ENCODE results near the gene GATA5. TPM values are rescaled to one million over a fixed set of nuclear protein-coding genes. Genes with fewer than 3 reads are reported as not detected.

The GATA5 gene
- polyA plus RNA-seq, 1 of the 3 experiments (the other 2 are of a cell fraction), result not detected

DNA sequence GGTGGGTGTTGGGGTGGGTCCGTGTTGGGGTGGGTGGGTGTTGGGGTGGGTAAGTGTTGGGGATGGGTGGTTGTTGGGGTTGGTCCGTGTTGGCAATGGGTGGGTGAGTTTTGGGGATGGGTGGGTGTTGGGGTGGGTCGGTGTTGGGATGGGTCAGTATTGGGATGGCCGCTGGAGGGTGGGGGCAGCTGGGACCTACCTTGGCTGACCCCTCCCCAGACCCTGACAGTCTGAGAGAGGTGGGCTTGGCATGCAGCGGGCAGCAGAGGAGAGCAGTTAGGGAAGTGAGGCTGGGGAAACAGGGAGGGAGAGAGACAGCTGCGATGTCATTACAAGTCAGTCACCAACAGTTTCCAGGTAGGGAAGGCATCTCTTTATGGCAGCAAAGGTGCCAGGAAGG, 23.1 kb upstream of the GATA5 start:
- WGBS (ENCODE audit: low lambda C conversion rate), result 75% methylated on average over 6 of the region's 6 CpGs
- no peaks in the 10 kb centered on the region for H4K20me1 ChIP-seq (ENCODE audit: insufficient read depth)
- no peak overlapping the region for H3K4me2 ChIP-seq
- H3K79me2 ChIP-seq (ENCODE audit: insufficient read depth), result no peaks in the 10 kb centered on the region
- H3K9ac ChIP-seq, result no peak overlapping the region
- H3K4me3 ChIP-seq (ENCODE audit: low read depth in 2 of 2, low read length in 1 of 2), result no peak overlapping the region
- ChIA-PET POLR2A (no interaction called here), CTCF (interaction anchor here (0.9 to 2.3 kb wide), 31 partner anchors 9 to 510 kb away, joined by 3 to 101 read pairs (median 6); partner anchors contain the start of genes MRGBP and NTSR1)
- H3K27ac ChIP-seq (ENCODE audit: low read depth in 2 of 2, low read length in 1 of 2), result no peak overlapping the region
- H3K4me1 ChIP-seq (ENCODE audit: control insufficient read depth in 1 of 2, insufficient read depth in 2 of 2, low read depth in 1 of 2, low read length in 1 of 2), result peaks cover 0 to 9% of the 10 kb centered on the region in 2 experiments; a peak in 1 of 4 replicates
- no peaks in the 10 kb centered on the region for H3K36me3 ChIP-seq (replicated peaks in 1 of 2; ENCODE audit: control insufficient read depth in 1 of 2, insufficient read depth in 2 of 2, low read length in 1 of 2)
- TF ChIP-seq RFX5 (IDR thresholded peaks at IDR 0.05; ENCODE audit: low read length) (no peak), CTCF (IDR thresholded peaks at IDR 0.05) (no peak), EZH2phosphoT487 (IDR thresholded peaks at IDR 0.05; ENCODE audit: borderline replicate concordance, low read depth) (no peak), NFIC (IDR thresholded peaks at IDR 0.05; ENCODE audit: borderline replicate concordance) (no peak), RCOR1 (IDR thresholded peaks at IDR 0.05; ENCODE audit: low read length) (no peak), SMC3 (IDR thresholded peaks at IDR 0.05; ENCODE audit: low read depth, low read length) (no peak)
- TF ChIP-seq, protein P1, sequence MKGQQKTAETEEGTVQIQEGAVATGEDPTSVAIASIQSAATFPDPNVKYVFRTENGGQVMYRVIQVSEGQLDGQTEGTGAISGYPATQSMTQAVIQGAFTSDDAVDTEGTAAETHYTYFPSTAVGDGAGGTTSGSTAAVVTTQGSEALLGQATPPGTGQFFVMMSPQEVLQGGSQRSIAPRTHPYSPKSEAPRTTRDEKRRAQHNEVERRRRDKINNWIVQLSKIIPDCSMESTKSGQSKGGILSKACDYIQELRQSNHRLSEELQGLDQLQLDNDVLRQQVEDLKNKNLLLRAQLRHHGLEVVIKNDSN (IDR thresholded peaks at IDR 0.05; ENCODE audit: borderline replicate concordance, low read depth), result no peak
- TF ChIP-seq, protein P2, sequence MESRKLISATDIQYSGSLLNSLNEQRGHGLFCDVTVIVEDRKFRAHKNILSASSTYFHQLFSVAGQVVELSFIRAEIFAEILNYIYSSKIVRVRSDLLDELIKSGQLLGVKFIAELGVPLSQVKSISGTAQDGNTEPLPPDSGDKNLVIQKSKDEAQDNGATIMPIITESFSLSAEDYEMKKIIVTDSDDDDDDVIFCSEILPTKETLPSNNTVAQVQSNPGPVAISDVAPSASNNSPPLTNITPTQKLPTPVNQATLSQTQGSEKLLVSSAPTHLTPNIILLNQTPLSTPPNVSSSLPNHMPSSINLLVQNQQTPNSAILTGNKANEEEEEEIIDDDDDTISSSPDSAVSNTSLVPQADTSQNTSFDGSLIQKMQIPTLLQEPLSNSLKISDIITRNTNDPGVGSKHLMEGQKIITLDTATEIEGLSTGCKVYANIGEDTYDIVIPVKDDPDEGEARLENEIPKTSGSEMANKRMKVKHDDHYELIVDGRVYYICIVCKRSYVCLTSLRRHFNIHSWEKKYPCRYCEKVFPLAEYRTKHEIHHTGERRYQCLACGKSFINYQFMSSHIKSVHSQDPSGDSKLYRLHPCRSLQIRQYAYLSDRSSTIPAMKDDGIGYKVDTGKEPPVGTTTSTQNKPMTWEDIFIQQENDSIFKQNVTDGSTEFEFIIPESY (IDR thresholded peaks at IDR 0.05; ENCODE audit: borderline replicate concordance, low read depth), result no peak
- no peak overlapping the region for H2AFZ ChIP-seq (ENCODE audit: low read depth)
- no peaks in the 10 kb centered on the region for H3K9me2 ChIP-seq
- H3K27me3 ChIP-seq (ENCODE audit: insufficient read depth), result no peaks in the 10 kb centered on the region
- DNase-seq, result no peak
- no peaks in the 10 kb centered on the region for H3K9me3 ChIP-seq
- H3F3A ChIP-seq (replicated peaks; ENCODE audit: insufficient read depth), result no peaks in the 10 kb centered on the region

GRCh38 chr20:62496568-62497218, 20.9 kb upstream of the GATA5 start:
- Histone ChIP-seq H3K9me3 (no peaks in the 10 kb centered on the region), H3K4me2 (no peak overlapping the region), H3K79me2 (ENCODE audit: insufficient read depth) (no peaks in the 10 kb centered on the region), H3K27ac (ENCODE audit: low read depth in 2 of 2, low read length in 1 of 2) (no peak overlapping the region), H3K27me3 (ENCODE audit: insufficient read depth) (no peaks in the 10 kb centered on the region), H3F3A (replicated peaks; ENCODE audit: insufficient read depth) (no peaks in the 10 kb centered on the region), H3K4me3 (ENCODE audit: low read depth in 2 of 2, low read length in 1 of 2) (no peak overlapping the region), H4K20me1 (ENCODE audit: insufficient read depth) (no peaks in the 10 kb centered on the region), H3K9ac (no peak overlapping the region), H3K36me3 (replicated peaks in 1 of 2; ENCODE audit: control insufficient read depth in 1 of 2, insufficient read depth in 2 of 2, low read length in 1 of 2) (no peaks in the 10 kb centered on the region), H3K9me2 (no peaks in the 10 kb centered on the region), H2AFZ (ENCODE audit: low read depth) (no peak overlapping the region), H3K4me1 (ENCODE audit: control insufficient read depth in 1 of 2, insufficient read depth in 2 of 2, low read depth in 1 of 2, low read length in 1 of 2) (peaks cover 0 to 8% of the 10 kb centered on the region in 2 experiments; a peak in 1 of 4 replicates)
- peak; percentile 90 for DNase-seq
- ChIA-PET CTCF (interaction anchor here (0.6 to 6.9 kb wide), 19 partner anchors 9 to 311 kb away, joined by 3 to 62 read pairs (median 4); no protein-coding TSS in a partner anchor), POLR2A (no interaction called here)
- 26% methylated on average over 18 of the region's 32 CpGs for WGBS (ENCODE audit: low lambda C conversion rate)
- TF ChIP-seq NFIC (IDR thresholded peaks at IDR 0.05; ENCODE audit: borderline replicate concordance), result no peak
- TF ChIP-seq, protein P1 (IDR thresholded peaks at IDR 0.05; ENCODE audit: borderline replicate concordance, low read depth), result no peak
- TF ChIP-seq, protein P3, sequence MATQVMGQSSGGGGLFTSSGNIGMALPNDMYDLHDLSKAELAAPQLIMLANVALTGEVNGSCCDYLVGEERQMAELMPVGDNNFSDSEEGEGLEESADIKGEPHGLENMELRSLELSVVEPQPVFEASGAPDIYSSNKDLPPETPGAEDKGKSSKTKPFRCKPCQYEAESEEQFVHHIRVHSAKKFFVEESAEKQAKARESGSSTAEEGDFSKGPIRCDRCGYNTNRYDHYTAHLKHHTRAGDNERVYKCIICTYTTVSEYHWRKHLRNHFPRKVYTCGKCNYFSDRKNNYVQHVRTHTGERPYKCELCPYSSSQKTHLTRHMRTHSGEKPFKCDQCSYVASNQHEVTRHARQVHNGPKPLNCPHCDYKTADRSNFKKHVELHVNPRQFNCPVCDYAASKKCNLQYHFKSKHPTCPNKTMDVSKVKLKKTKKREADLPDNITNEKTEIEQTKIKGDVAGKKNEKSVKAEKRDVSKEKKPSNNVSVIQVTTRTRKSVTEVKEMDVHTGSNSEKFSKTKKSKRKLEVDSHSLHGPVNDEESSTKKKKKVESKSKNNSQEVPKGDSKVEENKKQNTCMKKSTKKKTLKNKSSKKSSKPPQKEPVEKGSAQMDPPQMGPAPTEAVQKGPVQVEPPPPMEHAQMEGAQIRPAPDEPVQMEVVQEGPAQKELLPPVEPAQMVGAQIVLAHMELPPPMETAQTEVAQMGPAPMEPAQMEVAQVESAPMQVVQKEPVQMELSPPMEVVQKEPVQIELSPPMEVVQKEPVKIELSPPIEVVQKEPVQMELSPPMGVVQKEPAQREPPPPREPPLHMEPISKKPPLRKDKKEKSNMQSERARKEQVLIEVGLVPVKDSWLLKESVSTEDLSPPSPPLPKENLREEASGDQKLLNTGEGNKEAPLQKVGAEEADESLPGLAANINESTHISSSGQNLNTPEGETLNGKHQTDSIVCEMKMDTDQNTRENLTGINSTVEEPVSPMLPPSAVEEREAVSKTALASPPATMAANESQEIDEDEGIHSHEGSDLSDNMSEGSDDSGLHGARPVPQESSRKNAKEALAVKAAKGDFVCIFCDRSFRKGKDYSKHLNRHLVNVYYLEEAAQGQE (IDR thresholded peaks at IDR 0.05; ENCODE audit: low read depth, low read length), result no peak
- TF ChIP-seq YY1 (IDR thresholded peaks at IDR 0.05; ENCODE audit: low read depth), result no peak
- peak; percentile 59 for TF ChIP-seq CTCF (IDR thresholded peaks at IDR 0.05)
- no peak for TF ChIP-seq JUND (IDR thresholded peaks at IDR 0.05)
- no peak for TF ChIP-seq RXRA (IDR thresholded peaks at IDR 0.05; ENCODE audit: borderline replicate concordance, low read depth)
- TF ChIP-seq RFX5 (IDR thresholded peaks at IDR 0.05; ENCODE audit: low read length), result no peak
- no peak for TF ChIP-seq EP300 (IDR thresholded peaks at IDR 0.05; ENCODE audit: borderline replicate concordance in 1 of 2, low read depth in 1 of 2, low read length in 1 of 2)
